Prostate gland (tissue), 2 donors: Measurements from ENCODE around the gene KRTAP25-1. TPM values are rescaled to one million over a fixed set of nuclear protein-coding genes. Genes with fewer than 3 reads are reported as not detected.

ENCODE experiments used
- DNase-seq: peaks from one replicate; pipeline ENCODE4 v3.0.0-alpha.2; 2019; ENCODE audit warnings: low spot score
- H3K27ac ChIP-seq, 2 donors: fragments of 200-600 bp; sonication (generic); 2 replicates each; pipeline ENCODE4 v1.5.1; 2017 to 2019
- H3K27me3 ChIP-seq: fragments of 200-600 bp; sonication (generic); replicated peaks from 2 replicates; pipeline ENCODE4 v1.5.1; 2019; ENCODE audit not compliant: insufficient read depth
- H3K36me3 ChIP-seq, 2 donors: fragments of 200-600 bp; sonication (generic); 1 replicate in 1 of 2; 2 replicates in 1 of 2; pipeline versions ENCODE4 v1.5.1 to v1.8.1; 2017 to 2019
- H3K4me1 ChIP-seq: fragments of 200-600 bp; sonication (generic); replicated peaks from 2 replicates; pipeline ENCODE4 v1.5.1; 2019
- H3K4me3 ChIP-seq, 2 donors: fragments of 200-600 bp; sonication (generic); 2 replicates each; pipeline ENCODE4 v1.5.1; 2017 to 2019
- H3K9me3 ChIP-seq: fragments of 200-600 bp; sonication (generic); 2 replicates; pipeline ENCODE4 v1.5.1; 2017
- POLR2A ChIP-seq: fragments of 450-650 bp; IDR thresholded peaks from one replicate; pipeline ENCODE4 v1.6.1; 2016; ENCODE audit warnings: antibody characterized with exemption, mild to moderate bottlenecking
- POLR2AphosphoS5 ChIP-seq: sonication (generic); formaldehyde crosslinking; IDR thresholded peaks from one replicate; pipeline ENCODE4 v1.6.1; 2017; ENCODE audit warnings: antibody characterized with exemption
- WGBS: methylation state at CpG from one replicate; pipeline ENCODE4 v1.1.5; 2018; 5-methylcytosine and 5-hydroxymethylcytosine counted together
- intact Hi-C: fragments of 100-400 bp; cut with DNase I; formaldehyde crosslinking; loops from one replicate; pipeline ENCODE4 v1.14.2; 2022
- total RNA-seq, 2 donors: library from RNA; depleted of rRNA; stranded (reverse); fragments of >200 nt; gene quantifications; one replicate each; pipeline ENCODE4 v1.1.0, GENCODE V29; 2016
- TF ChIP-seq, protein P1 (sequence below), 4 experiments: fragments of 200-600 bp in 2 of 4; fragments of 450-650 bp in 2 of 4; sonication (generic) in 2 of 4; IDR thresholded peaks; 1 replicate in 3 of 4; 2 replicates in 1 of 4; pipeline ENCODE4 v1.5.1; 2016 to 2019; ENCODE audit warnings: antibody characterized with exemption in 4 of 4, mild to moderate bottlenecking in 2 of 4, moderate library complexity in 2 of 4

Gene KRTAP25-1
- total RNA-seq, 2 donors from 2014 or later: not detected

DNA sequence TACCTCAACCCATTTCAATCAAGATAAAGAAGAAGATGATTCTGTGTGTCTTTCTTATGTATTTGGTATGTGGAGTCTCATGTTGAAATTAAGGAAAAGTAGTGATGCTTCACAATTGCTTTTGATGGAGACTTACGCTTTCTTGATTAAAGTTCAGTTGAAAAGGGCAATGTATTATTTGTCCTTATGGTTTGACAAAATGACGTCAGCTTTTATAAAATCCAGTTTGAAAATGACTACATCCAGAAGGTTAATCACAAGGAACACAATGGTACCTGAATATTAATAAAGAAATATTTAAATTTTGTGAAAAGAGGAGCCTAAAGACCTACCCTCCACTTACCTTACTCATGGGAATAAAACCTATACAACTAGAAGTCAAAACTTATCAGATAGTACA, 26.4 kb upstream of the KRTAP25-1 start:
- Histone ChIP-seq H3K36me3 (no peaks in the 10 kb centered on the region), H3K4me3 (no peak overlapping the region), H3K4me1 (no peaks in the 10 kb centered on the region), H3K27me3 (no peaks in the 10 kb centered on the region), H3K27ac (no peak overlapping the region), H3K9me3 (no peaks in the 10 kb centered on the region)
- TF ChIP-seq, protein P1, sequence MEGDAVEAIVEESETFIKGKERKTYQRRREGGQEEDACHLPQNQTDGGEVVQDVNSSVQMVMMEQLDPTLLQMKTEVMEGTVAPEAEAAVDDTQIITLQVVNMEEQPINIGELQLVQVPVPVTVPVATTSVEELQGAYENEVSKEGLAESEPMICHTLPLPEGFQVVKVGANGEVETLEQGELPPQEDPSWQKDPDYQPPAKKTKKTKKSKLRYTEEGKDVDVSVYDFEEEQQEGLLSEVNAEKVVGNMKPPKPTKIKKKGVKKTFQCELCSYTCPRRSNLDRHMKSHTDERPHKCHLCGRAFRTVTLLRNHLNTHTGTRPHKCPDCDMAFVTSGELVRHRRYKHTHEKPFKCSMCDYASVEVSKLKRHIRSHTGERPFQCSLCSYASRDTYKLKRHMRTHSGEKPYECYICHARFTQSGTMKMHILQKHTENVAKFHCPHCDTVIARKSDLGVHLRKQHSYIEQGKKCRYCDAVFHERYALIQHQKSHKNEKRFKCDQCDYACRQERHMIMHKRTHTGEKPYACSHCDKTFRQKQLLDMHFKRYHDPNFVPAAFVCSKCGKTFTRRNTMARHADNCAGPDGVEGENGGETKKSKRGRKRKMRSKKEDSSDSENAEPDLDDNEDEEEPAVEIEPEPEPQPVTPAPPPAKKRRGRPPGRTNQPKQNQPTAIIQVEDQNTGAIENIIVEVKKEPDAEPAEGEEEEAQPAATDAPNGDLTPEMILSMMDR (IDR thresholded peaks at IDR 0.05): no peak
- no peak for TF ChIP-seq POLR2AphosphoS5
- TF ChIP-seq POLR2A: no peak
- no peak for DNase-seq
- intact Hi-C loops: no loop called here
- 94% methylated on average over 2 of the region's 2 CpGs for WGBS

DNA sequence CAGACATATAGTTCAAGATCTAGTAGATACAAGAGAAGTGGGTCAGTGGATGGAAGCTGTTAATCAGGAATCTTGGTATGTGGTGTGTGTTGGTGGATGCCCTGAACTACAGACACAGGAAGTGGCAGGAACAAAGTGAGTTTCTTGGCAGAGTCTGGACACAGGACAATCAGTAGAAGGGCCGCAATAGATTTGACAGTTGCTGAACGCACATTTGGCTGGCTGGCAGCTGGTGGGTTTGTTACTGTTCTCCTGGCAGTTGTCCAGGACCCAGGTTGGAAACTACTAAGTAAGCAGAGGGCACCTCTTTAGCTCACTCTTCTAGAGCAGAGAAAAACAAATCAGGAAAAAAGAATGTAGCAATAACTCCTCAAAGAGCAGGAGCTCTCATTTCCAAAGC, 17.6 kb upstream of the KRTAP25-1 start:
- DNase-seq: no peak
- no peaks in the 10 kb centered on the region for H3K27me3 ChIP-seq
- peak overlapping the region in 1 of 2 donors; percentile 12 for H3K27ac ChIP-seq
- no peaks in the 10 kb centered on the region for H3K9me3 ChIP-seq
- TF ChIP-seq, protein P1 (IDR thresholded peaks at IDR 0.05): no peak
- TF ChIP-seq POLR2AphosphoS5 (no peak), POLR2A (no peak)
- no peaks in the 10 kb centered on the region for H3K36me3 ChIP-seq
- H3K4me1 ChIP-seq: no peaks in the 10 kb centered on the region
- WGBS: 26% methylated on average over 2 of the region's 2 CpGs
- no peak overlapping the region for H3K4me3 ChIP-seq
- intact Hi-C loops: no loop called here

DNA sequence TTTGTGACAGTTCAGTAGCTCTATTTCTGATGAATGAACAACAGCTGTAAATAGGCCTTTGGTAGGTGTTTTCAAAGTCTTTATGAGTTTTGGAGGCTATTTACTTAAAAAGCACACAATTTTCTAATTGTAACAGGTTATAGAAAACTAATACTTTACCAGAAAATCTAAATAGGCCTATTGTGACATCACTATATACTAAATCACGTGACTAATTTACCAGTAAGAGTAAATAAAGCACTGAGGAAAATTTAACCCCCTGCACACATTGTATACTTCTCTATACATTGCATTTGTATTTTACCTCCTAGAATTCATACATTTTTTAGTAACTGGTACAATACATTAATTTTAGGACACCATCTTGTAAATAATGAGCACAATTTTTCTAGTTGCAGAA, 15.8 kb upstream of the KRTAP25-1 start:
- Histone ChIP-seq H3K9me3 (no peaks in the 10 kb centered on the region), H3K27ac (no peak overlapping the region), H3K36me3 (no peaks in the 10 kb centered on the region), H3K4me3 (no peak overlapping the region), H3K27me3 (no peaks in the 10 kb centered on the region), H3K4me1 (no peaks in the 10 kb centered on the region)
- DNase-seq: no peak
- intact Hi-C loops: no loop called here
- 41% methylated on average over 1 of the region's 1 CpG for WGBS
- no peak for TF ChIP-seq POLR2AphosphoS5
- TF ChIP-seq POLR2A: no peak
- TF ChIP-seq, protein P1 (IDR thresholded peaks at IDR 0.05): no peak

DNA sequence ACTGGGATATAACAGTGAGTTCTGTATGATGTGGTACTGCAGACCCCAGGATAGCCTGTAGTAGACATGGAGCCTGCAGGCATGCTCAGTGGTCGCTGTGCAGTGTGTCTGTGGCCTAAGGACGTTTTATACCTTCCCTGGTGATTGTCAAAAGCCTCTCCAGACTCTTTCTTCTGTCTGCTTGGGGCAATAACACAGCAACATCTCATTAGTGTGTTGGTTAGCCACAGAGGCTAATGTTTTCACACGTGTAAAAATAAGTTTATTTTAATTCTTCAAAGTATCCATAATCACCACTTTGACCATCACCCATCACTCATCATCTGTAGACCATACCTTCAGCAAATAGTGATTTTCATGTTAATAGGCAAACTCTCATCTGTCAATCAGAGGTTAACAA, 6.5 kb downstream of the KRTAP25-1 start, which contains the start of gene KRTAP24-1:
KRTAP24-1 (minus strand) TSS at position 101 of the 400 bp plus-strand sequence; CDS start at position 83, 18 bp downstream.
- intact Hi-C loops: no loop called here
- WGBS: 52% methylated on average over 3 of the region's 3 CpGs
- Histone ChIP-seq H3K4me1 (no peaks in the 10 kb centered on the region), H3K4me3 (no peak within 1 kb of the TSS), H3K27ac (no peak within 1 kb of the TSS), H3K36me3 (no peaks in the 10 kb centered on the region), H3K9me3 (no peaks in the 10 kb centered on the region), H3K27me3 (no peaks in the 10 kb centered on the region)
- TF ChIP-seq POLR2AphosphoS5: no peak
- TF ChIP-seq, protein P1 (IDR thresholded peaks at IDR 0.05): no peak
- TF ChIP-seq POLR2A: no peak
- no peak for DNase-seq

DNA sequence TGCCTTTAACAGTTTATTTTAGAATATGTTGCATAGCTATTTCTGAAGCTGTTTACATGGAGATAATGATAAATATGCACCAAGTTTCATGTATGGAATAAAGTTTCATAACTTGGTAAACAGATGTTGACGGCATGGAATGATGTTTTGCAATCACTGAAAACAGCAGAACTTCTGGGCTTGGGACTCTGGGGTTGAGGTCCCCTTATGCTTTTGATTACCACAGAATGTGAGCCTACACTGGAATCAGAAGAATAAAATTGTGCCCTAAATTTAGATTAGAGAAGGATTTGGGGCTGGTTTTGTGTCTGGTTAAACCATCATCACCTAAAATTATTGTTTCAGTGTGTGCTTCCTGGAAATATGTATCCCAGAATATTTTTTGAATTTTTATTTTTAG, 17.7 kb downstream of the KRTAP25-1 start:
- no peak overlapping the region for H3K4me3 ChIP-seq
- no peak overlapping the region for H3K27ac ChIP-seq
- no peak for DNase-seq
- TF ChIP-seq POLR2AphosphoS5 (no peak), POLR2A (no peak)
- TF ChIP-seq, protein P1 (IDR thresholded peaks at IDR 0.05): no peak
- intact Hi-C loops: no loop called here
- no peaks in the 10 kb centered on the region for H3K9me3 ChIP-seq
- H3K36me3 ChIP-seq: no peaks in the 10 kb centered on the region
- no peaks in the 10 kb centered on the region for H3K27me3 ChIP-seq
- H3K4me1 ChIP-seq: no peaks in the 10 kb centered on the region
- WGBS: 87% methylated on average over 1 of the region's 1 CpG
